ENCODE measurements around the gene ENPEP. TPM values are rescaled to one million over a fixed set of nuclear protein-coding genes. Genes with fewer than 3 reads are reported as not detected.

The ENPEP gene
- total and polyA plus RNA-seq, 10 of the 15 experiments (the other 5 are each of a cell fraction or from before 2014, with no cell fraction given) = 0.03 TPM; not detected in 9

- Histone ChIP-seq H3K4me3 (no peak overlapping the region), H3K9me3 (replicated peaks; ENCODE audit: control insufficient read depth, insufficient read depth, low read length) (no peaks in the 10 kb centered on the region), H3K79me2 (ENCODE audit: control insufficient read depth, insufficient read depth, low read length) (no peaks in the 10 kb centered on the region), H2AFZ (ENCODE audit: control insufficient read depth, low read depth, low read length) (no peak overlapping the region), H3K4me1 (ENCODE audit: control insufficient read depth, insufficient read depth, low read length) (no peaks in the 10 kb centered on the region), H3K36me3 (ENCODE audit: control insufficient read depth in 2 of 2, insufficient read depth in 2 of 2, low read length in 1 of 2) (no peaks in the 10 kb centered on the region), H4K20me1 (ENCODE audit: control insufficient read depth, insufficient read depth) (no peaks in the 10 kb centered on the region), H3K9ac (ENCODE audit: control insufficient read depth, insufficient read depth, low read length) (no peak overlapping the region), H3K27me3 (replicated peaks in 1 of 2; ENCODE audit: control insufficient read depth in 2 of 2, insufficient read depth in 2 of 2, low read length in 1 of 2) (no peaks in the 10 kb centered on the region; a peak in 1 of 4 replicates), H3K27ac (ENCODE audit: control insufficient read depth, insufficient read depth) (no peak overlapping the region), H3K4me2 (ENCODE audit: control insufficient read depth, insufficient read depth) (no peak overlapping the region)
- 24% methylated on average over 4 of the region's 4 CpGs for WGBS (ENCODE audit: insufficient coverage, insufficient replicate concordance, low lambda C conversion rate, missing lambda C conversion rate)
- ATAC-seq (no peak), DNase-seq (ENCODE audit: low read depth, low spot score) (no peak), FAIRE-seq (no peak)
- intact Hi-C loops (cut with micrococcal nuclease; ENCODE audit: unreplicated experiment) = no loop called here
- ChIA-PET RAD21 (ENCODE audit: unreplicated experiment) (no interaction called here), CTCF (no interaction called here), POLR2A (no interaction called here), SMC1A (ENCODE audit: uncharacterized antibody, unreplicated experiment) (no interaction called here)
- BruUV-seq (replicated peaks) = no TSS peak
- in situ Hi-C loops (cut with MboI) = no loop called here
- TF ChIP-seq MAX (IDR thresholded peaks at IDR 0.05; ENCODE audit: low read depth, low read length) (no peak), CUX1 (IDR thresholded peaks at IDR 0.05; ENCODE audit: insufficient replicate concordance, low read depth, low read length) (no peak), WRNIP1 (IDR thresholded peaks at IDR 0.05; ENCODE audit: borderline replicate concordance, low read depth, low read length) (no peak), PKNOX1 (IDR thresholded peaks at IDR 0.05) (no peak), CREM (IDR thresholded peaks at IDR 0.05; ENCODE audit: low read depth) (no peak), ESRRA (IDR thresholded peaks at IDR 0.05; ENCODE audit: low read length) (no peak), SKIL (IDR thresholded peaks at IDR 0.05; ENCODE audit: low read depth, poor library complexity, severe bottlenecking) (no peak), NFYA (IDR thresholded peaks at IDR 0.05; ENCODE audit: borderline replicate concordance, low read depth, low read length) (no peak), EED (IDR thresholded peaks at IDR 0.05; ENCODE audit: low read depth) (no peak), POLR2AphosphoS5 (IDR thresholded peaks at IDR 0.05; ENCODE audit: low read length) (no peak), NKRF (conservative IDR thresholded peaks at IDR 0.05) (no peak)
Observed at GRCh38 chr4:110458494-110459266, 17.3 kb upstream of the ENPEP start.

All from GM12878 (cell line).